K562 (cell line): ENCODE results near the gene URM1. TPM values are rescaled to one million over a fixed set of nuclear protein-coding genes. Genes with fewer than 3 reads are reported as not detected.

Experiments used
- ATAC-seq: fragments of 200-7000 bp; cut with Tn5 transposase; 3 replicates; pipeline ENCODE4 v1.9.1; 2020; ENCODE audit warnings: moderate library complexity
- BruUV-seq: library from RNA; stranded (reverse); fragments of 400-500 nt; replicated peaks from 2 replicates; lab custom pipeline; 2021; lab: Mats Ljungman, UMichigan
- CTCF ChIA-PET: fragments of 300-600 bp; formaldehyde crosslinking; extraction: SDS; loops from one replicate; lab custom pipeline; 2021; ENCODE audit warnings: low intra/inter-chr PET ratio; lab: Yijun Ruan, JAX
- POLR2A ChIA-PET: fragments of 300-600, 350-650 bp; sonication (Branson Sonifier 250); formaldehyde crosslinking; extraction: SDS; loops from one replicate; lab custom pipeline; 2021; ENCODE audit warnings: antibody characterized with exemption, inconsistent platforms; lab: Yijun Ruan, JAX
- DNase-seq, 4 experiments: peaks; one replicate each; pipeline versions ENCODE4 v3.0.0 to v3.0.0-alpha.2; 2011 to 2018; ENCODE audit warnings: low spot score in 3 of 4, mixed read lengths in 3 of 4; ENCODE audit errors: extremely low read depth in 1 of 4
- FAIRE-seq: peaks from 2 replicates; lab custom pipeline; 2011; peaks lifted over from hg19 to GRCh38; lab: Jason Lieb, UNC
- H2AFZ ChIP-seq: 2 replicates; pipeline ENCODE4 v1.6.0; 2011; ENCODE audit warnings: low read depth, low read length, control low read depth, inconsistent platforms
- H3K27ac ChIP-seq: fragments of 200-600 bp; 3 replicates; pipeline ENCODE4 v1.8.0; 2011; ENCODE audit warnings: low read depth, mild to moderate bottlenecking, control low read depth, inconsistent platforms, low read length, moderate library complexity, mixed read lengths; ENCODE audit errors: extremely low read depth
- H3K27me3 ChIP-seq, 2 experiments: fragments of 300-600 bp in 1 of 2; 2 replicates in 1 of 2; 3 replicates in 1 of 2; pipeline versions ENCODE4 v1.6.0 to v1.8.0; 2011; ENCODE audit warnings: inconsistent platforms in 2 of 2, low read length in 2 of 2, mild to moderate bottlenecking in 1 of 2, mixed read lengths in 1 of 2, moderate library complexity in 1 of 2; ENCODE audit not compliant: control insufficient read depth in 2 of 2, insufficient read depth in 2 of 2
- H3K36me3 ChIP-seq: fragments of 300-600 bp; 3 replicates; pipeline ENCODE4 v1.8.0; 2011; ENCODE audit warnings: mild to moderate bottlenecking, low read length, inconsistent platforms; ENCODE audit not compliant: control insufficient read depth, insufficient read depth
- H3K4me1 ChIP-seq, 2 experiments: fragments of 200-600 bp in 1 of 2; replicated peaks in 1 of 2; 2 replicates in 1 of 2; 3 replicates in 1 of 2; pipeline versions ENCODE4 v1.5.1 to v1.8.0; 2011; ENCODE audit warnings: inconsistent platforms in 2 of 2, low read length in 2 of 2, mild to moderate bottlenecking in 1 of 2, mixed read lengths in 1 of 2, moderate library complexity in 1 of 2; ENCODE audit not compliant: control insufficient read depth in 2 of 2, insufficient read depth in 2 of 2
- H3K4me2 ChIP-seq: 2 replicates; pipeline ENCODE4 v1.6.1; 2011; ENCODE audit warnings: low read length, control low read depth, inconsistent platforms, mixed read lengths; ENCODE audit not compliant: insufficient read depth
- H3K4me3 ChIP-seq: fragments of 200-600 bp; sonication (generic), shearing (Covaris generic); 2 replicates; pipeline ENCODE4 v1.5.1; 2016; ENCODE audit warnings: control low read depth, inconsistent platforms
- H3K79me2 ChIP-seq: fragments of 200-600 bp; 3 replicates; pipeline ENCODE4 v1.8.0; 2011; ENCODE audit warnings: low read length, inconsistent platforms; ENCODE audit not compliant: control insufficient read depth, insufficient read depth
- H3K9ac ChIP-seq, 2 experiments: 2 replicates each; pipeline versions ENCODE4 v1.6.0 to v1.6.1; 2011; ENCODE audit warnings: low read depth in 2 of 2, low read length in 2 of 2, control low read depth in 1 of 2, inconsistent platforms in 1 of 2, mild to moderate bottlenecking in 1 of 2, mixed read lengths in 1 of 2; ENCODE audit not compliant: insufficient read depth in 1 of 2
- H3K9me1 ChIP-seq: one replicate; pipeline ENCODE4 v1.6.0; 2011; ENCODE audit warnings: inconsistent platforms, mild to moderate bottlenecking, low read length, moderate library complexity; ENCODE audit not compliant: control insufficient read depth, insufficient read depth
- H3K9me3 ChIP-seq: replicated peaks from 2 replicates; pipeline ENCODE4 v1.5.1; 2011; ENCODE audit warnings: low read depth, low read length, inconsistent platforms; ENCODE audit not compliant: control insufficient read depth, insufficient read depth
- H4K20me1 ChIP-seq: replicated peaks from 2 replicates; pipeline ENCODE4 v1.6.1; 2011; ENCODE audit warnings: low read length, inconsistent platforms, mixed read lengths; ENCODE audit not compliant: control insufficient read depth, insufficient read depth
- AFF1 ChIP-seq, 2 experiments: fragments of 450-650 bp; IDR thresholded peaks; 2 replicates each; pipeline ENCODE4 v1.6.1; 2018; ENCODE audit warnings: mild to moderate bottlenecking in 2 of 2, low read depth in 1 of 2; ENCODE audit not compliant: partially characterized antibody in 2 of 2
- CBFA2T3 ChIP-seq: fragments of 450-650 bp; IDR thresholded peaks from 2 replicates; pipeline ENCODE4 v1.6.1; 2017
- HDAC2 ChIP-seq: fragments of 450-650 bp; IDR thresholded peaks from 2 replicates; pipeline ENCODE4 v1.6.1; 2016; ENCODE audit warnings: mild to moderate bottlenecking
- KHSRP ChIP-seq: fragments of 450-650 bp; IDR thresholded peaks from 2 replicates; pipeline ENCODE4 v1.6.1; 2017
- MTA2 ChIP-seq: fragments of 450-650 bp; IDR thresholded peaks from 2 replicates; pipeline ENCODE4 v1.6.1; 2016; ENCODE audit warnings: low read depth
- NBN ChIP-seq: fragments of 450-650 bp; IDR thresholded peaks from 2 replicates; pipeline ENCODE4 v1.6.1; 2016; ENCODE audit warnings: low read depth, mild to moderate bottlenecking
- NFRKB ChIP-seq: fragments of 450-650 bp; IDR thresholded peaks from 2 replicates; pipeline ENCODE4 v1.6.1; 2016; ENCODE audit warnings: low read depth
- PHB ChIP-seq: fragments of 250-450 bp; sonication (Bioruptor Pico); IDR thresholded peaks from 2 replicates; pipeline ENCODE4 v1.5.0; 2021
- TGIF2 ChIP-seq: sonication (generic); formaldehyde crosslinking; IDR thresholded peaks from 2 replicates; pipeline ENCODE4 v1.8.1; 2022; ENCODE audit warnings: mild to moderate bottlenecking, missing genetic modification reagents, moderate library complexity
- ZEB2 ChIP-seq: fragments of 450-650 bp; IDR thresholded peaks from 2 replicates; pipeline ENCODE4 v1.6.1; 2016
- ZNF347 ChIP-seq: fragments of 450-650 bp; formaldehyde crosslinking; IDR thresholded peaks from 2 replicates; pipeline ENCODE4 v1.4.0; 2020; ENCODE audit warnings: low read depth, mild to moderate bottlenecking, moderate library complexity
- WGBS: fragments of 100-300 bp; shearing (Covaris generic); methylation state at CpG from one replicate; pipeline ENCODE4 v1.1.6; 2016; ENCODE audit warnings: low coverage, mixed read lengths; ENCODE audit not compliant: insufficient coverage; ENCODE audit errors: missing lambda C conversion rate; 5-methylcytosine and 5-hydroxymethylcytosine counted together
- in situ Hi-C: fragments of 300-500 bp; cut with MboI; formaldehyde crosslinking; loops from 4 replicates; pipeline ENCODE4 v1.15.0; 2018; ENCODE audit warnings: inconsistent platforms, mixed read lengths
- intact Hi-C: fragments of 100-400 bp; cut with micrococcal nuclease; formaldehyde crosslinking; loops from 2 replicates; pipeline ENCODE4 v1.14.2; 2022
- polyA plus RNA-seq, 8 experiments: library from polyadenylated mRNA; depleted of rRNA in 4 of 8; stranded (reverse) in 5 of 8; unstranded in 3 of 8; fragments of >200 nt; fragmentation: Nextera tagmentation in 2 of 8; fragmentation: Illumina TruSeq in 1 of 8; extraction: Ambion mirVana in 2 of 8; extraction: Trizol in 1 of 8; gene quantifications; 2 replicates each; pipeline versions ENCODE4 v1.2.1 to v1.2.3, GENCODE V29; 2011 to 2014; ENCODE audit warnings: inconsistent platforms in 1 of 8, missing spikeins in 1 of 8
- total RNA-seq, 7 experiments: library from RNA; depleted of rRNA in 6 of 7; stranded (reverse); fragments of >200 nt in 6 of 7; fragmentation: Illumina TruSeq in 2 of 7; extraction: Trizol in 2 of 7; gene quantifications; 2 replicates each; pipeline versions ENCODE4 v1.2.1 to v1.2.3, GENCODE V29; 2011 to 2021; ENCODE audit warnings: low replicate concordance in 1 of 7
- TF ChIP-seq, protein P1 (sequence below): conservative IDR thresholded peaks from 2 replicates; pipeline ENCODE4 v1.6.1; 2011; ENCODE audit warnings: low read depth, mild to moderate bottlenecking, low read length; ENCODE audit not compliant: control insufficient read depth

Gene URM1
- total and polyA plus RNA-seq, 9 of the 15 experiments (the other 6 are each of a cell fraction or from before 2014, with no cell fraction given), result 10.1 to 88.9 (median 53.3) TPM

GRCh38 chr9:128358090-128358489, 13.1 kb upstream of the URM1 start:
- TF ChIP-seq HDAC2, result no peak
- TF ChIP-seq NBN, result no peak
- TF ChIP-seq ZNF347 (CRISPR knock-in tag), result no peak
- no peak for TF ChIP-seq CBFA2T3
- TF ChIP-seq MTA2, result no peak
- TF ChIP-seq NFRKB, result no peak
- Histone ChIP-seq H3K36me3 (peaks cover 25% of the 10 kb centered on the region; the same call in 2 of the 3 replicates), H3K9me1 (no peaks in the 10 kb centered on the region), H2AFZ (no peak overlapping the region), H3K79me2 (no peaks in the 10 kb centered on the region), H3K27ac (no peak overlapping the region), H3K9ac (no peak overlapping the region; a peak in 1 of 4 replicates), H3K4me2 (no peak overlapping the region), H4K20me1 (no peaks in the 10 kb centered on the region), H3K4me1 (peaks cover 9 to 35% of the 10 kb centered on the region in 2 experiments; a peak in 4 of 5 replicates), H3K27me3 (no peaks in the 10 kb centered on the region), H3K4me3 (no peak overlapping the region), H3K9me3 (no peaks in the 10 kb centered on the region)
- in situ Hi-C loops, result loop anchor here (25.0 kb wide), 1 partner anchor 596 kb away; no protein-coding TSS in a partner anchor
- intact Hi-C loops, result no loop called here
- FAIRE-seq (no peak), DNase-seq (no peak), ATAC-seq (no peak)
- WGBS, result 69% methylated on average over 8 of the region's 8 CpGs
- ChIA-PET CTCF (no interaction called here), POLR2A (interaction anchor here (0.6 kb wide), 1 partner anchor 315 kb away, joined by 3 read pairs; no protein-coding TSS in a partner anchor)
- BruUV-seq, result no TSS peak

GRCh38 chr9:128358861-128359260, 12.3 kb upstream of the URM1 start:
- FAIRE-seq, result no peak
- in situ Hi-C loops, result loop anchor here (25.0 kb wide), 1 partner anchor 597 kb away; no protein-coding TSS in a partner anchor
- no peak for TF ChIP-seq PHB (CRISPR knock-in tag)
- TF ChIP-seq KHSRP, result no peak
- TF ChIP-seq TGIF2 (CRISPR knock-in tag), result no peak
- no peak for TF ChIP-seq AFF1 (IDR thresholded peaks at IDR 0.05; ENCODE audit: low read depth in 1 of 2, partially characterized antibody in 2 of 2)
- TF ChIP-seq, protein P1, sequence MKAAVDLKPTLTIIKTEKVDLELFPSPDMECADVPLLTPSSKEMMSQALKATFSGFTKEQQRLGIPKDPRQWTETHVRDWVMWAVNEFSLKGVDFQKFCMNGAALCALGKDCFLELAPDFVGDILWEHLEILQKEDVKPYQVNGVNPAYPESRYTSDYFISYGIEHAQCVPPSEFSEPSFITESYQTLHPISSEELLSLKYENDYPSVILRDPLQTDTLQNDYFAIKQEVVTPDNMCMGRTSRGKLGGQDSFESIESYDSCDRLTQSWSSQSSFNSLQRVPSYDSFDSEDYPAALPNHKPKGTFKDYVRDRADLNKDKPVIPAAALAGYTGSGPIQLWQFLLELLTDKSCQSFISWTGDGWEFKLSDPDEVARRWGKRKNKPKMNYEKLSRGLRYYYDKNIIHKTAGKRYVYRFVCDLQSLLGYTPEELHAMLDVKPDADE, result no peak
- no peak for TF ChIP-seq ZEB2

More at GRCh38 chr9:128358861-128359260, 12.3 kb upstream of the URM1 start:
- Histone ChIP-seq H3K27ac (no peak overlapping the region), H3K79me2 (no peaks in the 10 kb centered on the region), H3K4me3 (no peak overlapping the region), H3K4me1 (peaks cover 9 to 42% of the 10 kb centered on the region in 2 experiments; a peak in 4 of 5 replicates), H3K4me2 (no peak overlapping the region), H3K9me3 (no peaks in the 10 kb centered on the region), H3K36me3 (peaks cover 21% of the 10 kb centered on the region; the same call in 2 of the 3 replicates), H3K9ac (no peak overlapping the region), H4K20me1 (no peaks in the 10 kb centered on the region), H3K27me3 (no peaks in the 10 kb centered on the region), H2AFZ (no peak overlapping the region), H3K9me1 (no peaks in the 10 kb centered on the region)
- ChIA-PET POLR2A (interaction anchor here (0.6 to 0.7 kb wide), 3 partner anchors 14 to 207 kb away, joined by 3 to 5 read pairs (median 4); no protein-coding TSS in a partner anchor), CTCF (interaction anchor here (0.7 kb wide), 1 partner anchor 267 kb away, joined by 4 read pairs; no protein-coding TSS in a partner anchor)
- BruUV-seq, result no TSS peak
- intact Hi-C loops, result no loop called here
- ATAC-seq (no peak), DNase-seq (no peak)
- WGBS, result 87% methylated on average over 4 of the region's 4 CpGs
